ENCODE results near the gene DSCAML1. TPM values are rescaled to one million over a fixed set of nuclear protein-coding genes. Genes with fewer than 3 reads are reported as not detected.

DSCAML1 gene
- total and polyA plus RNA-seq, 10 of the 15 experiments (the other 5 are each of a cell fraction or from before 2014, with no cell fraction given): 0.03 to 0.18 (median 0.06) TPM; not detected in 1

GRCh38 chr11:117408356-117408755, 388.7 kb downstream of the DSCAML1 start:
- ATAC-seq: no peak
- Histone ChIP-seq H3K4me3 (no peak overlapping the region), H3K27ac (ENCODE audit: control insufficient read depth, insufficient read depth) (no peak overlapping the region), H3K9me3 (replicated peaks; ENCODE audit: control insufficient read depth, insufficient read depth, low read length) (peaks cover 4% of the 10 kb centered on the region; the same call in 2 of the 3 replicates), H3K36me3 (ENCODE audit: control insufficient read depth in 2 of 2, insufficient read depth in 2 of 2, low read length in 1 of 2) (peaks cover 0 to 7% of the 10 kb centered on the region in 2 experiments; a peak in 2 of 4 replicates), H3K79me2 (ENCODE audit: control insufficient read depth, insufficient read depth, low read length) (no peaks in the 10 kb centered on the region), H3K4me2 (ENCODE audit: control insufficient read depth, insufficient read depth) (no peak overlapping the region), H3K9ac (ENCODE audit: control insufficient read depth, insufficient read depth, low read length) (no peak overlapping the region), H2AFZ (ENCODE audit: control insufficient read depth, low read depth, low read length) (no peak overlapping the region), H3K4me1 (ENCODE audit: control insufficient read depth, insufficient read depth, low read length) (no peaks in the 10 kb centered on the region), H4K20me1 (ENCODE audit: control insufficient read depth, insufficient read depth) (no peaks in the 10 kb centered on the region), H3K27me3 (replicated peaks in 1 of 2; ENCODE audit: control insufficient read depth in 2 of 2, insufficient read depth in 2 of 2, low read length in 1 of 2) (no peaks in the 10 kb centered on the region)
- intact Hi-C loops (cut with micrococcal nuclease; ENCODE audit: unreplicated experiment): no loop called here
- ChIA-PET RAD21 (ENCODE audit: unreplicated experiment) (no interaction called here), POLR2A (no interaction called here), SMC1A (ENCODE audit: uncharacterized antibody, unreplicated experiment) (no interaction called here), CTCF (interaction anchor here (1.0 kb wide), 1 partner anchor 18 kb away, joined by 5 read pairs; no protein-coding TSS in a partner anchor)
- in situ Hi-C loops (cut with MboI): no loop called here
- no peak for DNase-seq (ENCODE audit: low read depth, low spot score)
- BruUV-seq (replicated peaks): no TSS peak
- no peak for FAIRE-seq
- TF ChIP-seq NFXL1 (IDR thresholded peaks at IDR 0.05; ENCODE audit: borderline replicate concordance): no peak
- TF ChIP-seq SMC3 (IDR thresholded peaks at IDR 0.05; ENCODE audit: borderline replicate concordance, low read length): no peak
- no peak for TF ChIP-seq PKNOX1 (IDR thresholded peaks at IDR 0.05)
- TF ChIP-seq JUNB (IDR thresholded peaks at IDR 0.05): no peak
- no peak for TF ChIP-seq ZBTB33 (IDR thresholded peaks at IDR 0.05)
- no peak for TF ChIP-seq RCOR1 (conservative IDR thresholded peaks at IDR 0.05; ENCODE audit: low read depth, low read length)
- TF ChIP-seq HCFC1 (IDR thresholded peaks at IDR 0.05; ENCODE audit: low read length): no peak
- no peak for TF ChIP-seq RELA (IDR thresholded peaks at IDR 0.05; ENCODE audit: borderline replicate concordance, partially characterized antibody)
- no peak for TF ChIP-seq PAX5 (IDR thresholded peaks at IDR 0.05; ENCODE audit: borderline replicate concordance, low read depth, low read length)
- TF ChIP-seq BRCA1 (IDR thresholded peaks at IDR 0.05; ENCODE audit: low read depth, low read length): no peak
- no peak for TF ChIP-seq MEF2B (IDR thresholded peaks at IDR 0.05; ENCODE audit: partially characterized antibody, poor library complexity, severe bottlenecking)
- TF ChIP-seq PML (IDR thresholded peaks at IDR 0.05; ENCODE audit: low read length): no peak
- TF ChIP-seq MTA2 (IDR thresholded peaks at IDR 0.05; ENCODE audit: low read depth): no peak
- TF ChIP-seq CHD1 (IDR thresholded peaks at IDR 0.05; ENCODE audit: low read depth, low read length): no peak
- no peak for TF ChIP-seq NR2C2 (IDR thresholded peaks at IDR 0.05; ENCODE audit: borderline replicate concordance, control insufficient read depth, insufficient read length, low read depth)
- no peak for TF ChIP-seq GABPA (IDR thresholded peaks at IDR 0.05; ENCODE audit: low read depth)
- TF ChIP-seq, protein P1, sequence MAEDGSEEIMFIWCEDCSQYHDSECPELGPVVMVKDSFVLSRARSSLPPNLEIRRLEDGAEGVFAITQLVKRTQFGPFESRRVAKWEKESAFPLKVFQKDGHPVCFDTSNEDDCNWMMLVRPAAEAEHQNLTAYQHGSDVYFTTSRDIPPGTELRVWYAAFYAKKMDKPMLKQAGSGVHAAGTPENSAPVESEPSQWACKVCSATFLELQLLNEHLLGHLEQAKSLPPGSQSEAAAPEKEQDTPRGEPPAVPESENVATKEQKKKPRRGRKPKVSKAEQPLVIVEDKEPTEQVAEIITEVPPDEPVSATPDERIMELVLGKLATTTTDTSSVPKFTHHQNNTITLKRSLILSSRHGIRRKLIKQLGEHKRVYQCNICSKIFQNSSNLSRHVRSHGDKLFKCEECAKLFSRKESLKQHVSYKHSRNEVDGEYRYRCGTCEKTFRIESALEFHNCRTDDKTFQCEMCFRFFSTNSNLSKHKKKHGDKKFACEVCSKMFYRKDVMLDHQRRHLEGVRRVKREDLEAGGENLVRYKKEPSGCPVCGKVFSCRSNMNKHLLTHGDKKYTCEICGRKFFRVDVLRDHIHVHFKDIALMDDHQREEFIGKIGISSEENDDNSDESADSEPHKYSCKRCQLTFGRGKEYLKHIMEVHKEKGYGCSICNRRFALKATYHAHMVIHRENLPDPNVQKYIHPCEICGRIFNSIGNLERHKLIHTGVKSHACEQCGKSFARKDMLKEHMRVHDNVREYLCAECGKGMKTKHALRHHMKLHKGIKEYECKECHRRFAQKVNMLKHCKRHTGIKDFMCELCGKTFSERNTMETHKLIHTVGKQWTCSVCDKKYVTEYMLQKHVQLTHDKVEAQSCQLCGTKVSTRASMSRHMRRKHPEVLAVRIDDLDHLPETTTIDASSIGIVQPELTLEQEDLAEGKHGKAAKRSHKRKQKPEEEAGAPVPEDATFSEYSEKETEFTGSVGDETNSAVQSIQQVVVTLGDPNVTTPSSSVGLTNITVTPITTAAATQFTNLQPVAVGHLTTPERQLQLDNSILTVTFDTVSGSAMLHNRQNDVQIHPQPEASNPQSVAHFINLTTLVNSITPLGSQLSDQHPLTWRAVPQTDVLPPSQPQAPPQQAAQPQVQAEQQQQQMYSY (CRISPR knock-in tag; IDR thresholded peaks at IDR 0.05): no peak
- TF ChIP-seq SPI1 (IDR thresholded peaks at IDR 0.05; ENCODE audit: borderline replicate concordance, insufficient read depth, low read depth, low read length): no peak
- no peak for TF ChIP-seq KAT2A (conservative IDR thresholded peaks at IDR 0.05; ENCODE audit: control insufficient read depth, low read depth, low read length)
- no peak for TF ChIP-seq POLR2A (IDR thresholded peaks at IDR 0.05; ENCODE audit: low read depth, low read length)
- WGBS (ENCODE audit: insufficient coverage, insufficient replicate concordance, low lambda C conversion rate, missing lambda C conversion rate): 98% methylated on average over 3 of the region's 3 CpGs

All from GM12878 (cell line).